GM21825 (cell line): ENCODE measurements around the gene NBPF9.
A peak's percentile ranks its signal among the peaks of the same experiment; 100 is the strongest.
"Not testable (repeated sequence)": the region's sequence is repeated elsewhere in the genome, so short reads cannot be mapped to it uniquely, and the experiment has no call there.

Experiments
- ATAC-seq: cut with Tn5 transposase; IDR thresholded peaks from one replicate; pipeline ENCODE4 v1.9.1; 2021; ENCODE audit warnings: mild to moderate bottlenecking, moderate library complexity; ENCODE audit not compliant: unreplicated experiment

Gene NBPF9

GRCh38 chr1:149103109-149104081 is at the start of gene NBPF9:
NBPF9 (minus strand) TSS chr1:149103551; CDS start chr1:149082139, 21,412 bp downstream.
- peak; percentile 94 for ATAC-seq

DNA sequence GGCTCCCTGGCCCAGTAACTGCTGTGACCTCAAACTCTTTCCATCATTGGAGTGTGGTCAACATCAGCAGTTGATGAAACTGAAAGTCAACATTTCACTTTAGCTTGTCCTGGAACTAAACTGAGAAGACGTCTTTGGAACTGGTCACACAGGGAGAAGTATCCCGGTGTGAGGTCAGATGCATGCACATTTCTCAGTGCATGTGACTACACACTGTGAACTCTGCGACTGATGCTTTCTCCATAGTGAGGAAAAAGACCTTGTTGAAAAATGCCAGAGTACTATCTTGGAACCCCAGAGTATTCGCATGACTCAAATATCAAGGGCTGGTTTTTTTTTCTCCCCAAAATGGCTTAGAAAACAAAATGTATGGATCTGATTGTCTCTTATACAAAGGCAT is 46.6 kb upstream of the NBPF9 start:
- ATAC-seq: not testable (repeated sequence)

- ATAC-seq: not testable (repeated sequence)
Measured at GRCh38 chr1:149137585-149137984, 34.2 kb upstream of the NBPF9 start.

GRCh38 chr1:149130938-149131337 is 27.6 kb upstream of the NBPF9 start:
- ATAC-seq: not testable (repeated sequence)

GRCh38 chr1:149129245-149129644 is 25.9 kb upstream of the NBPF9 start:
- ATAC-seq: not testable (repeated sequence)

DNA sequence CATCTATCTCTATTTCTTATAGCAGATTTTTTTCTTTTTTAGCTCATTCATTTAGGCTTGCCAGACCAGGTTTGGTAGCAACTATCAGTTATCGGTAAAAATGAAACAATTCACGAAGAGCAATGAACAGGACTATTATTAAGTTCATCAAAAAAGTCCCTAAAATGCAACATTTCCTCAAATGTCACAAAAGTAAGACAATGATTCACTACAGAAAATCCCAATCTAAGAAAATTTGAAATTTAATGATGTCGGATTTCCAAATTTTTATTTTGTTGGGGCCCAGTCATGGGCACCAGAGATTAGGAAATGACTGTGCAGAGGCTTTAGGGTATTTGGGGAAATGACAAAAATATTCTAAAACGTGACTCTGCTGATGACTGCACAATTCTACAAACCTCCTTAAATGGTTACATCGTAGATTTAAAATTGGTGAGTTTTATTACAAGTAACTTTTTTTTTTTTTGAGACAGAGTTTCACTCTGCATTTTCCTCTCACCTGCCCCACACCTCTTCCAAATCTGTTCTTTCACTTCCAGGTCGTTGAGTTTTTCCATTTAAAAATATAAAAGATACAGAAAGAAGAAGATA is 23.3 kb upstream of the NBPF9 start:
- ATAC-seq: not testable (repeated sequence)

GRCh38 chr1:149123948-149124926 is 20.9 kb upstream of the NBPF9 start:
- not testable (repeated sequence) for ATAC-seq

DNA sequence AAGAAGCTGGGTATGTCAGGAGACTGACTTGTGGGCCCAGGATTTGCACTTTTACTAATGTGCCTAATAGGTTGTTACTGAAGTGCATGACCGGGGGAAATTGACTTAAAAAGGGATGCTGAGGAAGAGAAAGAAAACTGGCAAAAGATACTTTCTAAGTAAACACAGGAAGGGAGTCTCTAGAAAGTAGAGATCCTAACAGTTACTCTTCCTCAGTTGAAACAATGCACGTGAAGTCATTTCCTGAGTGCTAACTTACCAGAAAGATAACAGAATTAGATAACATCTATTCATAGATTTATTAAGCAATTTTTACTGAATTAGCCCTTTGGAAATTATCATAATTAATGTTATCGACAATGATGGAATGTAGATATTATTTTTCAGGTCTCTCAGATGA is 9.5 kb upstream of the NBPF9 start:
- ATAC-seq: not testable (repeated sequence)

GRCh38 chr1:149110343-149110742 is 7.0 kb upstream of the NBPF9 start:
- ATAC-seq: not testable (repeated sequence)

DNA sequence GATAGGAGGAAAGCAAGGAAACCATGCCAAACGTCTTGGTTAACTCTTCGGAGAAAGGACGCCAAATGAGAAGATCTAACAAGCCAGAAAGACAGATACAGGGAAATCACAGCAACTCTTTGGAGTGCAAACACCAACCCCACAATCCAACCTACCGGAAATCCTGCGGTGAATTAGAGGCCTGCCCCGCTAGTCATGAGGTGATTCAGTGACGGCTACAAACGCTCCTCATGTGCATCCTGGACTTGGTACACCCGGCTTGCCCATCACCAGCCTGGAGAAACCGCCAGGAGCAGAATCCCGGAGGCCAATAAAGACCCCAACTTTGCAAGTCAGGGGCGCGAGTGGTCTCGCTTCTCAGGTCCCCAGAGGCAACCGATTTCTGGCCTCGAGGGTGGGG is 777 bp downstream of the NBPF9 start:
- ATAC-seq: peak; percentile 33

GRCh38 chr1:149098276-149098675 is 5.1 kb downstream of the NBPF9 start:
- not testable (repeated sequence) for ATAC-seq

GRCh38 chr1:149093155-149093554 is 10.2 kb downstream of the NBPF9 start:
- ATAC-seq: not testable (repeated sequence)

DNA sequence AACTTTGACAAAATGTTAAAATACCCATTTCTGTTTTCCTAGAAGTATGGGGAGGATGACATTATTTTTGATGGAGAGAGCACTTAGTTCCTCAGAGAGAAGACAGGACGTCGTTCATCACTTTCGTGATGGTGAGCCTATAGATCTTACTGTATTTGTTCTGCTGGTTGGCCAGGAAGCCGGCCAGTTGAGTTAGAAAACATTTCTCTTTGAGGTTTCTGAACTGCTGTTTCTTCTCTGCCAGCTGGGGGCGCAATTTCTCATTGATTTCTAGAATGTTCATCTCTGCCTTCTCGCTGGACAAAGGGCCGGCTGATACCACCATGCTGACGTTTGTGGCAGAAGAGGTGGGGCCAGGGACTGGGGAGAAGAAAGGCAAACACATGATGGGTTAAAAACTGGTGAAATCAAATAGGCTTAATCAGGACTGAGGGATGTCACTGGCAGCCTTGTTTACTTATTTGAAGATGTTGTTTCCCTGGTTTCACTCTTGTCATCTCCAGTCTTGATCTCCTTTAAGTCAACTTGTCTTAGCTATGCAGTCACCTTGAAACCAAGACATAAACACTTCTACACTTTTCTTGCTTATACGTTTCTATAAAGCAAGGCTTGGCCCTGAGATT is 27.7 kb downstream of the NBPF9 start:
- ATAC-seq: not testable (repeated sequence)

- ATAC-seq: not testable (repeated sequence)
Measured at GRCh38 chr1:149064611-149065010, 38.7 kb downstream of the NBPF9 start.

GRCh38 chr1:149043056-149043455 is 60.3 kb downstream of the NBPF9 start:
- not testable (repeated sequence) for ATAC-seq

DNA sequence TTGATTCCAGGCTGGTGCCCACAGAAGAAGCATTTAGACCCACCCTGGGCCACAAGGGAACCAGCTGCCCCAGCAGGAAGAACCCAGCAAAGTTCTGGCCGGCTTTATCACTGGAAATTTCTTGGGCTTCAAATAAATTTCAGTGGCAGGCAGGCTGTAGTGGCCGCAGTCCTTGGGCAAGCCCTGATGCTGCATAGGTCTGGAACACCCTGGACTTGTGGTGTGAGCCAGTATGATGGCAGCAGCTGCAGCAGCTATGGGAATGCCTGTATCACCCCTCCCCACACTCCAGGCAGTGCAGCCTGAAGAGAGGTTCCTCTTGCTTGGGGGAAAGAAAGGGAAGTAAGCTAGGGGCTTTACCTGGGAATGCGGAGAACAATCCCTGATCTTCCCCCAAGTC is 69.4 kb downstream of the NBPF9 start:
- ATAC-seq: not testable (repeated sequence)

DNA sequence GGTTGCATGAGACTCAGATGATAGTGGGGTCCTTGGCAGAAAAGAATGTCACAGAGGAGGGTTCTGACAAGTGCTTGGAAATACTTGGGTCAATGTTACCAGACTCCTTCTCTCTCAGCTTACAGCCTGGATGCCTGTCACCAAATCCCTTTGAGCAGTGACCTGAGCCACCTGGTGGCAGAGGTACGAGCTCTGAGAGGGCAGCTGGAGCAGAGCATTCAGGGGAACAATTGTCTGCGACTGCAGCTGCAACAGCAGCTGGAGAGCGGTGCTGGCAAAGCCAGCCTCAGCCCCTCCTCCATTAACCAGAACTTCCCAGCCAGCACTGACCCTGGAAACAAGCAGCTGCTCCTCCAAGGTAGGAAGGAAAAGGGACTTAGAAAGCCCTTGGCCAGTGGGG is 79.0 kb downstream of the NBPF9 start:
- ATAC-seq: not testable (repeated sequence)

DNA sequence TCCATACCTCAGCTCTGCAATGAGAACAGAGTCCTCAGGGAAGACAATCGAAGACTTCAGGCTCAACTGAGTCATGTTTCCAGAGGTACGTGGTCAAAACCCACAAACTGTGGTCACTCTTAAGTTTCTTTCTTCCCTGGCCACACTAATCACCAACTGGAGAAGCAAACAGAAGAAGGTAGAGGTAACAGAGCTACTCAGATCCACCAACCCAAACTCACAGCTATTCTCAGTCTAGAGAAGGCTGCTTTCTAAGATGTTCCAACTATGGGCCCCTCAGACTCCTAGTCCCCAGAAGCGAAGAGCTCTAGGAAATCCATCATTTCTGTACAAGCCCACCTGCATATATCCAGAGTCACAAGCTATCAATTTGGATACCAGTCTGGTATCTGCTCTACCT is 84.8 kb downstream of the NBPF9 start:
- ATAC-seq: not testable (repeated sequence)

DNA sequence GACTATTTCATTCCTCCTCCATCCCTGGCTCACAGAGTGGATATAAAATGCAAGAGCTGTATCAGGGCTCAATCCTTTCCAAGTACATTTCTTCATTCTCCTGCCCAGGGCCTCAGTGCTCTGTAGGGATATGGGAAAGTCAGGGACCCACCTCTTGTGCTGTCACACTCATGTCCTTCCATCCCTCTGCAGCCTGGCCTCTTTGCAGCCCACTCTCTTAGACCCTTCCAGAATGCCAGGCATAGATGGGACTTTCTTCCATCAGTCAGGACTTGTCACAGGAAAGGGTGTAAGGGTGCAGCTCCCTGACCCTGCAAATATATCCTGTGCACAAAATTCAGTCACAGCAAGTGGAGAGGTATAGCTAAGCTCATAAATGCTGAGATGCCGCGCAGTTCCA is 86.7 kb downstream of the NBPF9 start:
- ATAC-seq: not testable (repeated sequence)

DNA sequence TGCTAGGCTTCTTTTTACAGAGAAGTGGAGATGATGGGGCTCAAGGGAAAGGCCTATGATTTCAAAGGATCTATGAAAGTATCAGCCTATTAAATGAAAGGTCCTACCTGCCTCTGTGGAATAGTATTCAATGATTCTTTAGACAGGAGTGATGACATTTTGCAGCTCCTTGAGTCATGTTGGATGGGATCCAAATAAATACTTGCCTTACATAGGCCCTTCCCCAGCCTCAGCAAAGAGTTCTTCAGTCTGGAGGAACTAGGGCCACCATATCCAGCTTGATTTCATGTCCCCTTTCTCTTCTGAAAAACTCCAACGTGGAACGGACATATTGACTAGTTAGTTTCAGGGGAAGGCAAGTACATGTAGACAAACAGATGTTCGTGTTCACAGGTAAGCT is 87.8 kb downstream of the NBPF9 start:
- ATAC-seq: not testable (repeated sequence)
